HepG2 (cell line): ENCODE measurements around the gene UTP15. TPM values are rescaled to one million over a fixed set of nuclear protein-coding genes. Genes with fewer than 3 reads are reported as not detected.

Source experiments
- AHR ChIP-seq: IDR thresholded peaks from 2 replicates; pipeline ENCODE4 v1.6.1; 2018; ENCODE audit warnings: missing genetic modification reagents, missing compliant biosample characterization
- ARNTL ChIP-seq: sonication (generic); formaldehyde crosslinking; IDR thresholded peaks from 2 replicates; pipeline ENCODE4 v1.4.0; 2020; ENCODE audit warnings: mild to moderate bottlenecking, missing genetic modification reagents
- ATRX ChIP-seq: sonication (generic); formaldehyde crosslinking; IDR thresholded peaks from 2 replicates; pipeline ENCODE4 v1.4.0; 2020; ENCODE audit warnings: missing genetic modification reagents, borderline replicate concordance
- KDM2A ChIP-seq: sonication (generic); formaldehyde crosslinking; IDR thresholded peaks from 2 replicates; pipeline ENCODE4 v1.4.0; 2020; ENCODE audit warnings: low read depth, missing genetic modification reagents, borderline replicate concordance
- MAFK ChIP-seq, 2 experiments: IDR thresholded peaks in 1 of 2; conservative IDR thresholded peaks in 1 of 2; 2 replicates each; pipeline ENCODE4 v1.6.1; 2011; ENCODE audit warnings: improper control_type of control experiment in 2 of 2, low read length in 2 of 2
- NCOA5 ChIP-seq: sonication (generic); formaldehyde crosslinking; IDR thresholded peaks from 2 replicates; pipeline ENCODE4 v1.4.0; 2020; ENCODE audit warnings: missing genetic modification reagents
- PCBP2 ChIP-seq: fragments of 200-400 bp; formaldehyde crosslinking; optimal IDR thresholded peaks from 2 replicates; pipeline ENCODE3; 2018; ENCODE audit warnings: low read length, low read depth; ENCODE audit not compliant: poor library complexity, severe bottlenecking
- RCOR2 ChIP-seq: IDR thresholded peaks from 2 replicates; pipeline ENCODE4 v1.6.1; 2016; ENCODE audit warnings: missing biosample characterization, missing genetic modification reagents
- ZNF432 ChIP-seq: sonication (generic); formaldehyde crosslinking; IDR thresholded peaks from 2 replicates; pipeline ENCODE4 v1.5.0; 2020; ENCODE audit warnings: missing genetic modification reagents, mild to moderate bottlenecking, borderline replicate concordance
- ZNF543 ChIP-seq: sonication (generic); formaldehyde crosslinking; IDR thresholded peaks from 2 replicates; pipeline ENCODE4 v1.4.0; 2020; ENCODE audit warnings: mild to moderate bottlenecking, missing genetic modification reagents
- ZNF557 ChIP-seq: sonication (generic); formaldehyde crosslinking; IDR thresholded peaks from 2 replicates; pipeline ENCODE4 v1.4.0; 2020; ENCODE audit warnings: missing genetic modification reagents
- ZNF670 ChIP-seq: sonication (generic); formaldehyde crosslinking; IDR thresholded peaks from 2 replicates; pipeline ENCODE4 v1.8.0; 2022; ENCODE audit warnings: mild to moderate bottlenecking, missing genetic modification reagents, borderline replicate concordance
- polyA plus RNA-seq, 8 experiments: library from polyadenylated mRNA; depleted of rRNA in 3 of 8; stranded (reverse) in 7 of 8; unstranded in 1 of 8; fragments of >200 nt; fragmentation: Illumina TruSeq in 4 of 8; extraction: Trizol in 4 of 8; gene quantifications; 2 replicates each; pipeline versions ENCODE4 v1.2.1 to v1.2.3, GENCODE V29; 2011 to 2016; ENCODE audit warnings: low read depth in 4 of 8, missing spikeins in 1 of 8, mixed read lengths in 1 of 8; ENCODE audit not compliant: insufficient read depth in 1 of 8
- total RNA-seq, 5 experiments: library from RNA; depleted of rRNA; stranded (reverse); fragments of >200 nt; fragmentation: Illumina TruSeq; extraction: Trizol; gene quantifications; 2 replicates each; pipeline ENCODE4 v1.2.3, GENCODE V29; 2016; ENCODE audit warnings: low read depth in 1 of 5
- TF ChIP-seq, protein P1 (sequence below): sonication (generic); formaldehyde crosslinking; IDR thresholded peaks from 2 replicates; pipeline ENCODE4 v1.4.0; 2020; ENCODE audit warnings: mild to moderate bottlenecking, missing genetic modification reagents
- TF ChIP-seq, protein P2 (sequence below): sonication (generic); formaldehyde crosslinking; IDR thresholded peaks from 2 replicates; pipeline ENCODE4 v1.5.0; 2020; ENCODE audit warnings: missing genetic modification reagents
- TF ChIP-seq, protein P3 (sequence below): sonication (generic); formaldehyde crosslinking; IDR thresholded peaks from 2 replicates; pipeline ENCODE4 v1.4.0; 2020; ENCODE audit warnings: mild to moderate bottlenecking, missing genetic modification reagents
- TF ChIP-seq, protein P4 (sequence below): sonication (generic); formaldehyde crosslinking; IDR thresholded peaks from 2 replicates; pipeline ENCODE4 v1.8.0; 2022; ENCODE audit warnings: missing genetic modification reagents, low read depth, mild to moderate bottlenecking, borderline replicate concordance

Gene UTP15
- total and polyA plus RNA-seq, 2 of the 13 experiments (the other 11 are each of a cell fraction or from before 2014, with no cell fraction given) = 7.3 to 35.8 TPM

DNA sequence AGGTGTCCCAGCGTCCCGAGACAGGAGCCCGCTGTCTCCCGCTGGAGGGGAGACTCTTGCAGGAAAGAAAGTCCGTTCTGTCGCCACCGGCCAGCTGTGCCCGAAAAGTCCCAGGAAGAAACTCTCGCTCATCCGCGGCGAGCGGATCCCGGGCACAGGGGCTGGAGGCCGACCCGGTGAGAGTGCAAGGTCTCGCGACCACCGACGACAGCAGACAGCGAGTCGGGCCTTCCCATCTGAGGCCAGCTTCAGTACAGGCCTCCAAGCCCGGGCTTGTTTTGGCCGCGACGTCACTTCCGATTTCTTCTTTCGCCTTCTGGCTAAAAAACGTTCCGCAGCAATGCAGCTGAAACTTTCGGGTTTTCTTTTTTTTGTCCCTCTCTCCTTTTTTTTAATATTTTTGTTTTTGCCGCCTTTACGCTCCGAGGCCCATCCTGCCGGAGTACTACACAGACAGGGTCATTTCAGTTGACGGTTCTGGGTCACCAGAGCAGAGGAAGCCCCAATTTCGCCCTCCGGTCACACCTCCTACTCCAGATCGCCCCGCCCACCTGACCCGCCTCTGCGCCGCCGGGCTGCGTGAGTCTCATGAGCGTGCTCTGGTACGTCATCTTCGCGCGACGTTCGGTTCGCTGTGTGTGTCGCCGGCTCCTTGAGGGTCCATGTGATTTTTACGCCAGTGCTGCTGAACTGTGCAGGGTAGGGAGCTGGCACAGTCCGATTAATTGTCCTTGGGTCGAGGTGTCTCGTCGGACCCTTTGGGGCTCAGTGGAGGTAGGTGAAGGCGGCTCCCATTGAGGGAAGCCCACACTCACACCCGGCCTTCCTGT is at the start of gene UTP15, which contains the start of gene ANKRA2 (continued):
- TF ChIP-seq MAFK (conservative IDR thresholded peaks at IDR 0.05 in 1 of 2, IDR thresholded peaks at IDR 0.05 in 1 of 2; ENCODE audit: low read length in 2 of 2) (no peak), ZNF557 (no peak), RCOR2 (CRISPR knock-in tag) (no peak), ZNF432 (CRISPR knock-in tag) (no peak), PCBP2 (no peak), KDM2A (CRISPR knock-in tag) (peak; percentile 71), ATRX (CRISPR knock-in tag) (no peak), ZNF670 (CRISPR knock-in tag) (no peak), AHR (no peak), ARNTL (CRISPR knock-in tag) (peak; percentile 71), ZNF543 (peak; percentile 67; the same call in 1 of the 2 replicates), NCOA5 (CRISPR knock-in tag) (no peak)
- TF ChIP-seq, protein P1, sequence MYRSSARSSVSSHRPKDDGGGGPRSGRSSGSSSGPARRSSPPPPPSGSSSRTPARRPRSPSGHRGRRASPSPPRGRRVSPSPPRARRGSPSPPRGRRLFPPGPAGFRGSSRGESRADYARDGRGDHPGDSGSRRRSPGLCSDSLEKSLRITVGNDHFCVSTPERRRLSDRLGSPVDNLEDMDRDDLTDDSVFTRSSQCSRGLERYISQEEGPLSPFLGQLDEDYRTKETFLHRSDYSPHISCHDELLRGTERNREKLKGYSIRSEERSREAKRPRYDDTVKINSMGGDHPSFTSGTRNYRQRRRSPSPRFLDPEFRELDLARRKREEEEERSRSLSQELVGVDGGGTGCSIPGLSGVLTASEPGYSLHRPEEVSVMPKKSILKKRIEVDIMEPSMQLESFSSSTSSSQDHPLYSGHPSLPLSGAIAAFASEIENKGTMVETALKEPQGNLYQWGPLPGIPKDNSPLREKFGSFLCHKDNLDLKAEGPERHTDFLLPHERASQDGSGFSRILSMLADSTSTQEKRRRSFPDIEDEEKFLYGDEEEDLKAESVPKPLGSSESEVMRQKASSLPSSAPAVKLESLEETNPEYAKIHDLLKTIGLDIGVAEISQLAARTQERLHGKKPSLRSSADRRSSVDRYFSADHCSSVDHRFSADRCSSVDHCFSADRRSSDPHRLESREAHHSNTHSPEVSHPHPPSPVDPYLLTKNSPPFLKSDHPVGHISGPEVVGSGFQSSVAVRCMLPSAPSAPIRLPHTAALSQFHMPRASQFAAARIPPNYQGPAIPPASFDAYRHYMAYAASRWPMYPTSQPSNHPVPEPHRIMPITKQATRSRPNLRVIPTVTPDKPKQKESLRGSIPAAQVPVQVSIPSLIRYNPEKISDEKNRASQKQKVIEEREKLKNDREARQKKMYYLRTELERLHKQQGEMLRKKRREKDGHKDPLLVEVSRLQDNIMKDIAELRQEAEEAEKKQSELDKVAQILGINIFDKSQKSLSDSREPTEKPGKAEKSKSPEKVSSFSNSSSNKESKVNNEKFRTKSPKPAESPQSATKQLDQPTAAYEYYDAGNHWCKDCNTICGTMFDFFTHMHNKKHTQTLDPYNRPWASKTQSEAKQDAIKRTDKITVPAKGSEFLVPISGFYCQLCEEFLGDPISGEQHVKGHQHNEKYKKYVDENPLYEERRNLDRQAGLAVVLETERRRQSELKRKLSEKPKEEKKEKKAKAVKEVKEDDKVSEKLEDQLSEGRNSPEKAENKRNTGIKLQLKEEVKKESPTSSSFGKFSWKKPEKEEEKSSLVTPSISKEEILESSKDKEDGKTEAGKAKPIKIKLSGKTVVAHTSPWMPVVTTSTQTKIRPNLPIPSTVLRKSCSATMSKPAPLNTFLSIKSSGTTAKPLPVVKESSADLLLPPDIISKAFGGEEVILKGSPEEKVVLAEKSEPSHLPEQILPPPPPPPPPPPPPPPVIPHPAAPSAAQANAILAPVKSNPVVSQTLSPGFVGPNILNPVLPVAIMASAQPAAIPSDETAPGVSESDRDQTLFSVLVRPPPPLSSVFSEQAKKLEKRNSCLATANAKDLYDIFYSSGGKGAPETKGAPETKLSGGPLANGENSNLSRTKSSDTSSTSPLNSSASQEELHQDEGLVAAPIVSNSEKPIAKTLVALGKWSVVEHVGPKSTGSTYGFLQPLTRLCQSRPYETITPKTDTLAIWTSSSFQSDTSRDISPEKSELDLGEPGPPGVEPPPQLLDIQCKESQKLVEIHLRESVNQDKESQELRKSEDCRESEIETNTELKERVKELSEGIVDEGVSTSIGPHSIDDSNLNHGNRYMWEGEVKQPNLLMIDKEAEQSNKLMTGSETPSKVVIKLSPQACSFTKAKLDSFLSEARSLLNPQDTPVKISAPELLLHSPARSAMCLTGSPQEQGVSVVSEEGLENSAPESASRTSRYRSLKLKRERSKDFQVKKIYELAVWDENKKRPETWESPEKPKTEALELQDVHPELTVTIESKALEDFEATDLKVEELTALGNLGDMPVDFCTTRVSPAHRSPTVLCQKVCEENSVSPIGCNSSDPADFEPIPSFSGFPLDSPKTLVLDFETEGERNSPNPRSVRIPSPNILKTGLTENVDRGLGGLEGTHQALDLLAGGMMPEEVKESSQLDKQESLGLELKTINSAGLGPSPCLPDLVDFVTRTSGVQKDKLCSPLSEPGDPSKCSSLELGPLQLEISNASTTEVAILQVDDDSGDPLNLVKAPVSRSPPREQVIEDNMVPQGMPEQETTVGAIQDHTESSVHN = no peak
- TF ChIP-seq, protein P2, sequence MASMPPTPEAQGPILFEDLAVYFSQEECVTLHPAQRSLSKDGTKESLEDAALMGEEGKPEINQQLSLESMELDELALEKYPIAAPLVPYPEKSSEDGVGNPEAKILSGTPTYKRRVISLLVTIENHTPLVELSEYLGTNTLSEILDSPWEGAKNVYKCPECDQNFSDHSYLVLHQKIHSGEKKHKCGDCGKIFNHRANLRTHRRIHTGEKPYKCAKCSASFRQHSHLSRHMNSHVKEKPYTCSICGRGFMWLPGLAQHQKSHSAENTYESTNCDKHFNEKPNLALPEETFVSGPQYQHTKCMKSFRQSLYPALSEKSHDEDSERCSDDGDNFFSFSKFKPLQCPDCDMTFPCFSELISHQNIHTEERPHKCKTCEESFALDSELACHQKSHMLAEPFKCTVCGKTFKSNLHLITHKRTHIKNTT (CRISPR knock-in tag) = no peak
- TF ChIP-seq, protein P3, sequence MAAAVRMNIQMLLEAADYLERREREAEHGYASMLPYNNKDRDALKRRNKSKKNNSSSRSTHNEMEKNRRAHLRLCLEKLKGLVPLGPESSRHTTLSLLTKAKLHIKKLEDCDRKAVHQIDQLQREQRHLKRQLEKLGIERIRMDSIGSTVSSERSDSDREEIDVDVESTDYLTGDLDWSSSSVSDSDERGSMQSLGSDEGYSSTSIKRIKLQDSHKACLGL (CRISPR knock-in tag) = peak; percentile 97; the same call in 1 of the 2 replicates
- TF ChIP-seq, protein P4, sequence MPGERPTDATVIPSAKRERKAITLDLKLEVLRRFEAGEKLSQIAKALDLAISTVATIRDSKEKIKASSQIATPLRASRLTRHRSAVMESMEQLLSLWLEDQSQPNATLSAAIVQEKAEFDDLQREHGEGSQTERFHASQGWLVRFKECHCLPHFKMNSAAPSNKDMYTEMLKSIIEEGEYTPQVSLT (CRISPR knock-in tag) = no peak
